GM23338 (cell line): ENCODE data around the gene RALY. TPM values are rescaled to one million over a fixed set of nuclear protein-coding genes. Genes with fewer than 3 reads are reported as not detected.

Experiments
- ATAC-seq: fragments of 200-7000 bp; cut with Tn5 transposase; 3 replicates; pipeline ENCODE4 v1.9.1; 2020
- DNase-seq: peaks from one replicate; pipeline ENCODE4 v3.0.0-alpha.2; 2015; ENCODE audit warnings: low spot score
- H2AFZ ChIP-seq: fragments of 200-600 bp; sonication (generic); 2 replicates; pipeline ENCODE4 v1.8.0; 2016; ENCODE audit warnings: antibody characterized with exemption, mild to moderate bottlenecking, moderate library complexity
- H3F3A ChIP-seq: fragments of 200-600 bp; sonication (generic); replicated peaks from 2 replicates; pipeline ENCODE4 v1.8.0; 2017; ENCODE audit warnings: antibody characterized with exemption, mixed run types, low read depth
- H3K27ac ChIP-seq: fragments of 200-600 bp; sonication (generic); 2 replicates; pipeline ENCODE4 v1.6.1; 2016; ENCODE audit warnings: low read depth
- H3K27me3 ChIP-seq: fragments of 200-600 bp; sonication (generic); 2 replicates; pipeline ENCODE4 v1.8.0; 2016; ENCODE audit warnings: mild to moderate bottlenecking, mixed run types, moderate library complexity; ENCODE audit not compliant: insufficient read depth
- H3K36me3 ChIP-seq: fragments of 200-600 bp; sonication (generic); 2 replicates; pipeline ENCODE4 v1.8.0; 2016; ENCODE audit warnings: mild to moderate bottlenecking; ENCODE audit not compliant: insufficient read depth
- H3K4me1 ChIP-seq: fragments of 200-600 bp; sonication (generic); 2 replicates; pipeline ENCODE4 v1.8.0; 2016; ENCODE audit warnings: mild to moderate bottlenecking, moderate library complexity; ENCODE audit not compliant: insufficient read depth
- H3K4me2 ChIP-seq: fragments of 200-600 bp; sonication (generic); 2 replicates; pipeline ENCODE4 v1.7.1; 2017; ENCODE audit warnings: mixed run types
- H3K4me3 ChIP-seq: fragments of 200-600 bp; sonication (generic); 2 replicates; pipeline ENCODE4 v1.6.1; 2016; ENCODE audit warnings: mixed run types
- H3K79me2 ChIP-seq: fragments of 200-600 bp; sonication (generic); replicated peaks from 2 replicates; pipeline ENCODE4 v1.8.0; 2017; ENCODE audit warnings: mild to moderate bottlenecking; ENCODE audit not compliant: insufficient read depth
- H3K9me2 ChIP-seq: fragments of 200-600 bp; sonication (generic); 2 replicates; pipeline ENCODE4 v1.8.0; 2017; ENCODE audit not compliant: insufficient read depth
- H4K20me1 ChIP-seq: fragments of 200-600 bp; sonication (generic); replicated peaks from 2 replicates; pipeline ENCODE4 v1.8.0; 2017; ENCODE audit warnings: mild to moderate bottlenecking; ENCODE audit not compliant: insufficient read depth
- H3K27ac Mint-ChIP-seq: 2 replicates; pipeline ENCODE4 v1.8.0; 2020; ENCODE audit warnings: inconsistent platforms, mild to moderate bottlenecking, moderate library complexity, mixed read lengths
- H3K27me3 Mint-ChIP-seq: 3 replicates; pipeline ENCODE4 v1.8.0; 2022; ENCODE audit warnings: low read depth, mild to moderate bottlenecking, moderate library complexity, mixed read lengths, inconsistent platforms; ENCODE audit not compliant: insufficient read depth, poor library complexity
- H3K36me3 Mint-ChIP-seq: 3 replicates; pipeline ENCODE4 v1.8.0; 2021; ENCODE audit warnings: low read depth, mild to moderate bottlenecking, inconsistent platforms, moderate library complexity, mixed read lengths
- H3K4me1 Mint-ChIP-seq: 3 replicates; pipeline ENCODE4 v1.8.0; 2020; ENCODE audit warnings: mild to moderate bottlenecking, inconsistent platforms, mixed read lengths
- H3K4me3 Mint-ChIP-seq: 3 replicates; pipeline ENCODE4 v1.8.0; 2021; ENCODE audit warnings: moderate library complexity, mild to moderate bottlenecking, inconsistent platforms, mixed read lengths
- H3K9me3 Mint-ChIP-seq: 3 replicates; pipeline ENCODE4 v1.8.0; 2020; ENCODE audit warnings: moderate library complexity, mild to moderate bottlenecking, inconsistent platforms, mixed read lengths
- CREB1 ChIP-seq: fragments of 250-450 bp; sonication (Bioruptor Pico); IDR thresholded peaks from 2 replicates; pipeline ENCODE4 v1.5.0; 2020; ENCODE audit warnings: low read depth, mild to moderate bottlenecking, moderate library complexity
- CTCF ChIP-seq, 2 experiments: fragments of 200-600 bp in 1 of 2; sonication (generic) in 1 of 2; conservative IDR thresholded peaks; 2 replicates each; pipeline versions ENCODE4 v1.5.1 to v1.6.1; 2016 to 2017; ENCODE audit warnings: antibody characterized with exemption in 2 of 2, low read depth in 2 of 2, mild to moderate bottlenecking in 2 of 2, moderate library complexity in 1 of 2
- ETS1 ChIP-seq: IDR thresholded peaks from 2 replicates; pipeline ENCODE4 v1.6.1; 2016; ENCODE audit warnings: antibody characterized with exemption
- EZH2 ChIP-seq: fragments of 200-600 bp; sonication (generic); IDR thresholded peaks from one replicate; pipeline ENCODE4 v1.8.0; 2017; ENCODE audit warnings: antibody characterized with exemption, mild to moderate bottlenecking, low read depth; ENCODE audit not compliant: unreplicated experiment
- EZH2phosphoT487 ChIP-seq: fragments of 200-600 bp; sonication (generic); IDR thresholded peaks from one replicate; pipeline ENCODE4 v1.8.1; 2018; ENCODE audit warnings: antibody characterized with exemption; ENCODE audit not compliant: unreplicated experiment
- JUNB ChIP-seq: IDR thresholded peaks from one replicate; pipeline ENCODE4 v1.6.1; 2016; ENCODE audit warnings: antibody characterized with exemption; ENCODE audit not compliant: unreplicated experiment
- NANOG ChIP-seq: IDR thresholded peaks from 2 replicates; pipeline ENCODE4 v1.6.1; 2016; ENCODE audit warnings: antibody characterized with exemption, borderline replicate concordance
- POLR2AphosphoS5 ChIP-seq: IDR thresholded peaks from 2 replicates; pipeline ENCODE4 v1.6.1; 2016; ENCODE audit warnings: antibody characterized with exemption, low read depth
- STAT1 ChIP-seq: IDR thresholded peaks from one replicate; pipeline ENCODE4 v1.6.1; 2016; ENCODE audit warnings: antibody characterized with exemption; ENCODE audit not compliant: unreplicated experiment
- ZNF114 ChIP-seq: fragments of 250-450 bp; sonication (Bioruptor Pico); IDR thresholded peaks from 2 replicates; pipeline ENCODE4 v1.5.0; 2020; ENCODE audit warnings: mild to moderate bottlenecking, moderate library complexity
- ZNF331 ChIP-seq: fragments of 250-450 bp; sonication (Bioruptor Pico); IDR thresholded peaks from 2 replicates; pipeline ENCODE4 v1.5.0; 2020; ENCODE audit warnings: low read depth, mild to moderate bottlenecking, moderate library complexity
- polyA plus RNA-seq: library from polyadenylated mRNA; unstranded; fragments of >200 nt; fragmentation: Nextera tagmentation; extraction: Ambion mirVana; gene quantifications from 2 replicates; pipeline ENCODE4 v1.2.1, GENCODE V29; 2016
- total RNA-seq: library from RNA; depleted of rRNA; stranded (reverse); fragments of >200 nt; shearing (Covaris generic); gene quantifications from 2 replicates; pipeline ENCODE4 v1.2.3, GENCODE V29; 2014
- TF ChIP-seq, protein P1 (sequence below): IDR thresholded peaks from one replicate; pipeline ENCODE4 v1.6.1; 2018; ENCODE audit warnings: antibody characterized with exemption; ENCODE audit not compliant: unreplicated experiment
- TF ChIP-seq, protein P2 (sequence below): fragments of 250-450 bp; sonication (Bioruptor Pico); IDR thresholded peaks from 2 replicates; pipeline ENCODE4 v1.5.0; 2020; ENCODE audit warnings: mild to moderate bottlenecking, moderate library complexity

The RALY gene
- total and polyA plus RNA-seq, 2 experiments from 2014 or later: 144 to 167 TPM

- H3F3A ChIP-seq: no peaks in the 10 kb centered on the region
- no peaks in the 10 kb centered on the region for H4K20me1 ChIP-seq
- H3K4me3 ChIP-seq: no peak overlapping the region
- no peaks in the 10 kb centered on the region for H3K79me2 ChIP-seq
- DNase-seq: no peak
- Mint-ChIP-seq H3K27me3 (peaks cover 5% of the 10 kb centered on the region), H3K9me3 (no peaks in the 10 kb centered on the region), H3K27ac (no peak overlapping the region), H3K4me1 (peaks cover 4% of the 10 kb centered on the region; the same call in 2 of the 3 replicates), H3K4me3 (no peak overlapping the region), H3K36me3 (no peaks in the 10 kb centered on the region)
- no peaks in the 10 kb centered on the region for H3K9me2 ChIP-seq
- no peaks in the 10 kb centered on the region for H3K36me3 ChIP-seq
- H3K4me2 ChIP-seq: no peak overlapping the region
- TF ChIP-seq JUNB (no peak), POLR2AphosphoS5 (no peak), EZH2phosphoT487 (no peak), CTCF (conservative IDR thresholded peaks at IDR 0.05; ENCODE audit: low read depth in 2 of 2) (no peak), EZH2 (no peak), ZNF331 (no peak), ETS1 (no peak), NANOG (no peak), STAT1 (no peak), ZNF114 (CRISPR knock-in tag) (no peak), CREB1 (CRISPR knock-in tag) (no peak)
- TF ChIP-seq, protein P1, sequence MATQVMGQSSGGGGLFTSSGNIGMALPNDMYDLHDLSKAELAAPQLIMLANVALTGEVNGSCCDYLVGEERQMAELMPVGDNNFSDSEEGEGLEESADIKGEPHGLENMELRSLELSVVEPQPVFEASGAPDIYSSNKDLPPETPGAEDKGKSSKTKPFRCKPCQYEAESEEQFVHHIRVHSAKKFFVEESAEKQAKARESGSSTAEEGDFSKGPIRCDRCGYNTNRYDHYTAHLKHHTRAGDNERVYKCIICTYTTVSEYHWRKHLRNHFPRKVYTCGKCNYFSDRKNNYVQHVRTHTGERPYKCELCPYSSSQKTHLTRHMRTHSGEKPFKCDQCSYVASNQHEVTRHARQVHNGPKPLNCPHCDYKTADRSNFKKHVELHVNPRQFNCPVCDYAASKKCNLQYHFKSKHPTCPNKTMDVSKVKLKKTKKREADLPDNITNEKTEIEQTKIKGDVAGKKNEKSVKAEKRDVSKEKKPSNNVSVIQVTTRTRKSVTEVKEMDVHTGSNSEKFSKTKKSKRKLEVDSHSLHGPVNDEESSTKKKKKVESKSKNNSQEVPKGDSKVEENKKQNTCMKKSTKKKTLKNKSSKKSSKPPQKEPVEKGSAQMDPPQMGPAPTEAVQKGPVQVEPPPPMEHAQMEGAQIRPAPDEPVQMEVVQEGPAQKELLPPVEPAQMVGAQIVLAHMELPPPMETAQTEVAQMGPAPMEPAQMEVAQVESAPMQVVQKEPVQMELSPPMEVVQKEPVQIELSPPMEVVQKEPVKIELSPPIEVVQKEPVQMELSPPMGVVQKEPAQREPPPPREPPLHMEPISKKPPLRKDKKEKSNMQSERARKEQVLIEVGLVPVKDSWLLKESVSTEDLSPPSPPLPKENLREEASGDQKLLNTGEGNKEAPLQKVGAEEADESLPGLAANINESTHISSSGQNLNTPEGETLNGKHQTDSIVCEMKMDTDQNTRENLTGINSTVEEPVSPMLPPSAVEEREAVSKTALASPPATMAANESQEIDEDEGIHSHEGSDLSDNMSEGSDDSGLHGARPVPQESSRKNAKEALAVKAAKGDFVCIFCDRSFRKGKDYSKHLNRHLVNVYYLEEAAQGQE: no peak
- TF ChIP-seq, protein P2, sequence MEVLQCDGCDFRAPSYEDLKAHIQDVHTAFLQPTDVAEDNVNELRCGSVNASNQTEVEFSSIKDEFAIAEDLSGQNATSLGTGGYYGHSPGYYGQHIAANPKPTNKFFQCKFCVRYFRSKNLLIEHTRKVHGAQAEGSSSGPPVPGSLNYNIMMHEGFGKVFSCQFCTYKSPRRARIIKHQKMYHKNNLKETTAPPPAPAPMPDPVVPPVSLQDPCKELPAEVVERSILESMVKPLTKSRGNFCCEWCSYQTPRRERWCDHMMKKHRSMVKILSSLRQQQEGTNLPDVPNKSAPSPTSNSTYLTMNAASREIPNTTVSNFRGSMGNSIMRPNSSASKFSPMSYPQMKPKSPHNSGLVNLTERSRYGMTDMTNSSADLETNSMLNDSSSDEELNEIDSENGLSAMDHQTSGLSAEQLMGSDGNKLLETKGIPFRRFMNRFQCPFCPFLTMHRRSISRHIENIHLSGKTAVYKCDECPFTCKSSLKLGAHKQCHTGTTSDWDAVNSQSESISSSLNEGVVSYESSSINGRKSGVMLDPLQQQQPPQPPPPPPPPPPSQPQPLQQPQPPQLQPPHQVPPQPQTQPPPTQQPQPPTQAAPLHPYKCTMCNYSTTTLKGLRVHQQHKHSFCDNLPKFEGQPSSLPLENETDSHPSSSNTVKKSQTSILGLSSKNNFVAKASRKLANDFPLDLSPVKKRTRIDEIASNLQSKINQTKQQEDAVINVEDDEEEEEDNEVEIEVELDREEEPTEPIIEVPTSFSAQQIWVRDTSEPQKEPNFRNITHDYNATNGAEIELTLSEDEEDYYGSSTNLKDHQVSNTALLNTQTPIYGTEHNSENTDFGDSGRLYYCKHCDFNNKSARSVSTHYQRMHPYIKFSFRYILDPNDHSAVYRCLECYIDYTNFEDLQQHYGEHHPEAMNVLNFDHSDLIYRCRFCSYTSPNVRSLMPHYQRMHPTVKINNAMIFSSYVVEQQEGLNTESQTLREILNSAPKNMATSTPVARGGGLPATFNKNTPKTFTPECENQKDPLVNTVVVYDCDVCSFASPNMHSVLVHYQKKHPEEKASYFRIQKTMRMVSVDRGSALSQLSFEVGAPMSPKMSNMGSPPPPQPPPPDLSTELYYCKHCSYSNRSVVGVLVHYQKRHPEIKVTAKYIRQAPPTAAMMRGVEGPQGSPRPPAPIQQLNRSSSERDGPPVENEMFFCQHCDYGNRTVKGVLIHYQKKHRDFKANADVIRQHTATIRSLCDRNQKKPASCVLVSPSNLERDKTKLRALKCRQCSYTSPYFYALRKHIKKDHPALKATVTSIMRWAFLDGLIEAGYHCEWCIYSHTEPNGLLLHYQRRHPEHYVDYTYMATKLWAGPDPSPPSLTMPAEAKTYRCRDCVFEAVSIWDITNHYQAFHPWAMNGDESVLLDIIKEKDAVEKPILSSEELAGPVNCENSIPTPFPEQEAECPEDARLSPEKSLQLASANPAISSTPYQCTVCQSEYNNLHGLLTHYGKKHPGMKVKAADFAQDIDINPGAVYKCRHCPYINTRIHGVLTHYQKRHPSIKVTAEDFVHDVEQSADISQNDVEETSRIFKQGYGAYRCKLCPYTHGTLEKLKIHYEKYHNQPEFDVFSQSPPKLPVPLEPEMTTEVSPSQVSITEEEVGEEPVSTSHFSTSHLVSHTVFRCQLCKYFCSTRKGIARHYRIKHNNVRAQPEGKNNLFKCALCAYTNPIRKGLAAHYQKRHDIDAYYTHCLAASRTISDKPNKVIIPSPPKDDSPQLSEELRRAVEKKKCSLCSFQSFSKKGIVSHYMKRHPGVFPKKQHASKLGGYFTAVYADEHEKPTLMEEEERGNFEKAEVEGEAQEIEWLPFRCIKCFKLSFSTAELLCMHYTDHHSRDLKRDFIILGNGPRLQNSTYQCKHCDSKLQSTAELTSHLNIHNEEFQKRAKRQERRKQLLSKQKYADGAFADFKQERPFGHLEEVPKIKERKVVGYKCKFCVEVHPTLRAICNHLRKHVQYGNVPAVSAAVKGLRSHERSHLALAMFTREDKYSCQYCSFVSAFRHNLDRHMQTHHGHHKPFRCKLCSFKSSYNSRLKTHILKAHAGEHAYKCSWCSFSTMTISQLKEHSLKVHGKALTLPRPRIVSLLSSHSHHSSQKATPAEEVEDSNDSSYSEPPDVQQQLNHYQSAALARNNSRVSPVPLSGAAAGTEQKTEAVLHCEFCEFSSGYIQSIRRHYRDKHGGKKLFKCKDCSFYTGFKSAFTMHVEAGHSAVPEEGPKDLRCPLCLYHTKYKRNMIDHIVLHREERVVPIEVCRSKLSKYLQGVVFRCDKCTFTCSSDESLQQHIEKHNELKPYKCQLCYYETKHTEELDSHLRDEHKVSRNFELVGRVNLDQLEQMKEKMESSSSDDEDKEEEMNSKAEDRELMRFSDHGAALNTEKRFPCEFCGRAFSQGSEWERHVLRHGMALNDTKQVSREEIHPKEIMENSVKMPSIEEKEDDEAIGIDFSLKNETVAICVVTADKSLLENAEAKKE (CRISPR knock-in tag): no peak
- H2AFZ ChIP-seq: peak overlapping the region; percentile 63; the same call in 1 of the 2 replicates
- no peaks in the 10 kb centered on the region for H3K27me3 ChIP-seq
- no peak for ATAC-seq
- no peaks in the 10 kb centered on the region for H3K4me1 ChIP-seq
- H3K27ac ChIP-seq: no peak overlapping the region
Measured at GRCh38 chr20:33963751-33964150, 30.0 kb upstream of the RALY start.
